Colonic mucosa (tissue), 4 donors: ENCODE measurements around the gene NELFB. TPM values are rescaled to one million over a fixed set of nuclear protein-coding genes. Genes with fewer than 3 reads are reported as not detected.

Experiments used
- DNase-seq: peaks from one replicate; pipeline ENCODE4 v3.0.0-alpha.2; 2020
- H3K27ac ChIP-seq: fragments of 200-600 bp; one replicate; pipeline ENCODE4 v1.8.0; 2021
- H3K27me3 ChIP-seq: fragments of 200-600 bp; one replicate; pipeline ENCODE4 v1.8.0; 2021
- H3K36me3 ChIP-seq: fragments of 200-600 bp; one replicate; pipeline ENCODE4 v1.8.0; 2021
- H3K4me1 ChIP-seq: fragments of 200-600 bp; one replicate; pipeline ENCODE4 v1.8.0; 2021; ENCODE audit warnings: mild to moderate bottlenecking
- H3K4me3 ChIP-seq: fragments of 200-600 bp; one replicate; pipeline ENCODE4 v1.8.0; 2021
- H3K9ac ChIP-seq, 2 donors: one replicate each; pipeline ENCODE4 v1.7.0; 2013; ENCODE audit warnings: control low read depth in 2 of 2, low read depth in 2 of 2, low read length in 2 of 2
- H3K9me3 ChIP-seq: fragments of 200-600 bp; one replicate; pipeline ENCODE4 v1.8.0; 2021
- CTCF ChIP-seq: fragments of 200-600 bp; IDR thresholded peaks from one replicate; pipeline ENCODE4 v1.8.0; 2022; ENCODE audit warnings: antibody characterized with exemption, mild to moderate bottlenecking
- intact Hi-C: fragments of 100-400 bp; cut with DNase I; formaldehyde crosslinking; loops from one replicate; pipeline ENCODE4 v1.14.1; 2022
- total RNA-seq, 2 donors: library from RNA; stranded (reverse); fragmentation: NEBNext Ultra II Directional in 1 of 2; extraction: Animal tissue kit (Norgen Biotek cat#: 25700) in 1 of 2; gene quantifications; one replicate each; pipeline ENCODE4 v1.2.1, GENCODE V29; 2021
- donor health status: healthy.
- donor health status: DM: no; HTN: no; CAD: no.
- donor health status: DM: no; HTN: no; CAD: no.

NELFB gene
- total RNA-seq, 2 donors from 2014 or later: 62.1 to 87.1 TPM

- DNase-seq: no peak
- peaks cover 15% of the 10 kb centered on the region for H3K4me1 ChIP-seq
- intact Hi-C loops: no loop called here
- peak overlapping the region; percentile 90 for H3K27ac ChIP-seq
- H3K4me3 ChIP-seq: no peak overlapping the region
- peak overlapping the region; percentile 40 to 75 for H3K9ac ChIP-seq
- no peak for TF ChIP-seq CTCF
- no peaks in the 10 kb centered on the region for H3K36me3 ChIP-seq
- H3K9me3 ChIP-seq: no peaks in the 10 kb centered on the region
- H3K27me3 ChIP-seq: peaks cover 6% of the 10 kb centered on the region
These were observed 57.1 kb downstream of the NELFB start for GRCh38 chr9:137311986-137312851.

- no peak for DNase-seq
- H3K4me1 ChIP-seq: peaks cover 14% of the 10 kb centered on the region
- TF ChIP-seq CTCF: no peak
- no peaks in the 10 kb centered on the region for H3K36me3 ChIP-seq
- peaks cover 6% of the 10 kb centered on the region for H3K27me3 ChIP-seq
- H3K9ac ChIP-seq: peak overlapping the region in 1 of 2 donors; percentile 12
- intact Hi-C loops: no loop called here
- H3K4me3 ChIP-seq: no peak overlapping the region
- H3K27ac ChIP-seq: no peak overlapping the region
- no peaks in the 10 kb centered on the region for H3K9me3 ChIP-seq
These were observed 57.8 kb downstream of the NELFB start for GRCh38 chr9:137312852-137313325.

GRCh38 chr9:137313326-137313936 lies 58.3 kb downstream of the NELFB start:
- no peak overlapping the region for H3K4me3 ChIP-seq
- intact Hi-C loops: no loop called here
- no peak overlapping the region for H3K27ac ChIP-seq
- DNase-seq: no peak
- H3K27me3 ChIP-seq: peaks cover 6% of the 10 kb centered on the region
- H3K9ac ChIP-seq: no peak overlapping the region
- no peak for TF ChIP-seq CTCF
- no peaks in the 10 kb centered on the region for H3K36me3 ChIP-seq
- peaks cover 10% of the 10 kb centered on the region for H3K4me1 ChIP-seq
- no peaks in the 10 kb centered on the region for H3K9me3 ChIP-seq

GRCh38 chr9:137313956-137314560 lies 58.9 kb downstream of the NELFB start:
- Histone ChIP-seq H3K36me3 (no peaks in the 10 kb centered on the region), H3K9me3 (no peaks in the 10 kb centered on the region), H3K9ac (no peak overlapping the region), H3K4me1 (peaks cover 10% of the 10 kb centered on the region), H3K27me3 (peaks cover 6% of the 10 kb centered on the region), H3K4me3 (no peak overlapping the region), H3K27ac (no peak overlapping the region)
- DNase-seq: no peak
- intact Hi-C loops: no loop called here
- no peak for TF ChIP-seq CTCF

- H3K27ac ChIP-seq: no peak overlapping the region
These were observed 59.7 kb downstream of the NELFB start for GRCh38 chr9:137314561-137315560.

More at GRCh38 chr9:137314561-137315560, 59.7 kb downstream of the NELFB start:
- no peaks in the 10 kb centered on the region for H3K36me3 ChIP-seq
- H3K9ac ChIP-seq: no peak overlapping the region
- intact Hi-C loops: no loop called here
- TF ChIP-seq CTCF: no peak
- peaks cover 10% of the 10 kb centered on the region for H3K4me1 ChIP-seq
- H3K27me3 ChIP-seq: peaks cover 6% of the 10 kb centered on the region
- DNase-seq: no peak
- H3K9me3 ChIP-seq: no peaks in the 10 kb centered on the region
- H3K4me3 ChIP-seq: no peak overlapping the region
